HG03378 (cell line): Measurements from ENCODE around the gene GLO1.

ENCODE experiments used
- ATAC-seq: cut with Tn5 transposase; IDR thresholded peaks from one replicate; pipeline ENCODE4 v1.9.1; 2021; ENCODE audit warnings: mild to moderate bottlenecking, moderate library complexity; ENCODE audit not compliant: unreplicated experiment

The GLO1 gene

GRCh38 chr6:38673397-38674165 is 29.4 kb downstream of the GLO1 start:
- no peak for ATAC-seq

DNA sequence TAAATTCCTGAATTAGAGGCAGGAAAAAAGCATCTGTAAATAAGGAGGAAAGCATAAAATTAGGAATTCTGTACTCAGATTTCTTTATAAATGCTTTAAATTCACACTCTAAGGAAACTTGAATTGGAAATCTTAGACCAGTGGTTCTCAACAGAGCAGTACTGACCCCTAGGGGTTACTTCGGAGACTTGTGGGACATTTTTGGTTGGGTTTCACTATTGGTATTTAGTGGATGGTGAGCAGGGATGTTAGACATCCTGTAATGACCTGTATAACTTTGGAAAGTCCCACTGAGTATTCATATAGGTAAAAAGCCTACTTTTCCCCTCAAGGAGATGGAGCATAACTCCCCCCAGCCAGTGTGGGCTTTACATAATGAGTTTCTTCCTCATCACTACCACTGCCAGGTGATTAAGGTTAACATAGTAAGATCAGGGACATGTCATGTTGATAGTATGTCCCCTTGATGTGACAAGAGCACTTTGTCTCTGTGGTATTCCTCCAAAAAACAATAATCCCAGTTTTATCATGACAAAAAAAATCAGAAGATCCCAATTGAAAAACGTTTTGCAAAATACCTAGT is 31.0 kb downstream of the GLO1 start:
- ATAC-seq: peak; percentile 91

DNA sequence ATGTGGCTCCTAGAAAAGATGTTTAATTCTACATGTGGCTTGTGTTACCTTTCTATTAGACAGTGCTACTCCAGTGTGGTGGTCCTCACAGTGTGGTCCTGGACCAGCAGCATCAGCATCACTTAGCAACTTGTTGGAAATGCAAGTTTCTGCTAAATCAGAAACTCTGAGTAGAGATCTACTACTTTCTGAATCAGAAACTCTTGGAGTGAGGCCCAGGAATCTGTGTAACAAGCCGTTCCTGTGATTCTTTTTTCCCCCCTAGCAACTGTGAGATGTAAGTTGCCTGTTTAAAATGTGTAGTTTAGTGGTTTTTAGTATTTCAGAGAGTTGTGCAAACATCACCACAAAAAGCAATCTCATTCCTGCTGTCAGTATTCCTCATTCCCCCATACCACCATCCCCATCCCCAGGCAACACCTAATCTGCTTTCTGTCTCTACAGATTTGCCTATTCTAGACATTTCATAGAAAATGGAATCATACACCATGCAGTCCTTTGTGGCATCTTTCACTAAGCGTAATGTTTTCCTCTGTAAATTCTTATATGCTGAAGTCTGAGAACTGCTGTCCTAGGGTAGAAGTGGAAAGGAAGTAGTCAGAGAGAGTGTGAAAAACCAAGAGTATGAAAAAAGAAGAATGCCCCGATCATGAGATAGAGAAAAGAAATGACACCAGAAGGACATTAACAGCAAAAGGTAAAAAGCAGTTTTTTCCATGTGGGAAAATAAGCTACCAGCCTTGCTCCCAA is 44.4 kb downstream of the GLO1 start:
- no peak for ATAC-seq

DNA sequence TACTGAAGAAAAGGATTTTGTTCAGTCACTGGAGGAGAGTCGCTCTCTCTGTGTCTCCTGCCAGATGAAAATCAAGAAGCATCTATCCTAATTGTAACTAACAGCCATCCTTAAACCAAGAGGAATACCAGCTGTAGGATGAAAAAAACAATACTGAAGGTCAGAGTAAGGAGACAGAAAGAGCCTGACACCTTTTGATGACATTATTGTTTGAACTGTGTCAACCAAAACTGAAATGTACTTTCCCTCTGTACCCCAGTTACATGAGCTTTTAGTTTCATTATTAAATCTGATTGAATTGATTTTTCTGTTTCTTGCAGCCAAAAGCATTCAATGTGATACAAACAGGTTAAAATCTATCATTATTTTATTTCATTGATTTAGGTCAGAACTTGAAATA is 46.0 kb downstream of the GLO1 start:
- ATAC-seq: no peak

DNA sequence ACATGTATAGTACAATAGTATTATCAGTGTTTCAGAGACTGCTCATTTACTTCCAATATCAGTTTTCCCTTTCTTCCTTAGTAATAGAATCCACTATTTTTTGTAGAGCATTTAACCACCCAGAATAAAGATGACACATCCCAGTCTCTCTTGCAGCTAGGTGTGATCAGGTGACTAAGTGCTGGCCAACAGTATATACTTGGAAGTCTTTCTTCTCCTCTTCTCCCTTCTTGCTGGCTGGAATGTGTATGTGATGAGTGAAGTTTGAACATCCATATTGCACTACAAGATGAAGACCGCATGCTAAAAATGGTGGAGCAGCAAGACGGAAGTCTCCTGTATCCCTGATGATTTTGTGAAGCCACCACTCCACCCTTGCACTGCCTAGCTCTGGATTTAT is 48.7 kb downstream of the GLO1 start:
- ATAC-seq: no peak

GRCh38 chr6:38651121-38651784 is 51.7 kb downstream of the GLO1 start:
- ATAC-seq: no peak

- no peak for ATAC-seq
Observed at GRCh38 chr6:38650207-38650752, 52.7 kb downstream of the GLO1 start.

- ATAC-seq: no peak
Observed at GRCh38 chr6:38649744-38650143, 53.2 kb downstream of the GLO1 start.

GRCh38 chr6:38648629-38649028 is 54.3 kb downstream of the GLO1 start:
- ATAC-seq: no peak

DNA sequence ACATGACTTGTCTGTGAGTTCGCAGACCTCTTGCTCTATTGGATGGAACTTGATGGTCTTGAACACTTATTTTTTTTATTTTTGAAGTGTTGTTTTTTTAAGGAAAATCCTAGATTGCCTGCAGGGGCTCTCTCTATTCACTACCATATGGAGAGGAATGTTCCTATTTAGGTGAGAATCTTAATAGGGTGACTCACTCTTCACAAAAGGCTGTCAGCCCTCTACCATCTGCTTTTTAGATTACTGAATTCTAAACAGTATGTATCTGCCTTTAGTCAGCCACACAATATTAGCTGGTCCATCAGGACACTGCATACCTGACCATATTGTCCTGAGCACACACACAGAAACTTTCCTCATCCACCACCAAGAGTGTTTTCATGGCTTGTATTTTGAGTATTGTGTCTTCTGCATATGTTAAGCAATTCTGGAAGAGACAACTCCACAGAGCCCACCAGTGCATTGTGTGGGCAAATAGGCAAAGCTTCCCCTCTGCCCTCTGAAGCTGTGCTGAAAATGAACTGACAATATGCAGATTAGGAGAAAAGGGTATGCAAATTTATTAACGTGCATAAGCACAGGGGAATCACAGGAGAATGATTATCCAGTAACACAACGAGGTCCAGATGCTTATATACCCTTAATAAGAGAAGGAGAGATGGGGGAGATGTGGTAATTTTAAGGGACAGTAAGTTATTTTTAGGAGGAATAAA is 56.6 kb downstream of the GLO1 start:
- ATAC-seq: no peak

DNA sequence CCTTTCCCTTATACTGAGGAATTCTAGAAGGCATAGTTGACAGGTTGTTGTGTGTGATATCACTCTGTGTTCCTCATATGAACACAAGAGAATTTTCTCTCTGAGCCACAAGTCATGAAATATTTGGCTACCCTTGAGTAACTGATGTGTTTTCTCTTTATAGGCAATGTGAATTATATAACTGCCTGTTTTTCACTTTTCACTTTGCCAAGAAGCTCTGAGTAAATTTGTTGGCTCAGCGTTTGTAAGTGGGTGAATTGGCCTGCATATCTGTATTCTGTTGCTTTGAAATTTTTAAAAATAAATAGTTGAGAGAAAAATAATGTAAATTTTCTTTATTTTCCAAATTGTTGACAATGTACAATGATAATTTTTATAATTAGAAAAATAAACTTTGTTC is 58.0 kb downstream of the GLO1 start:
- no peak for ATAC-seq

GRCh38 chr6:38640216-38640909 is 62.6 kb downstream of the GLO1 start:
- ATAC-seq: peak; percentile 2

DNA sequence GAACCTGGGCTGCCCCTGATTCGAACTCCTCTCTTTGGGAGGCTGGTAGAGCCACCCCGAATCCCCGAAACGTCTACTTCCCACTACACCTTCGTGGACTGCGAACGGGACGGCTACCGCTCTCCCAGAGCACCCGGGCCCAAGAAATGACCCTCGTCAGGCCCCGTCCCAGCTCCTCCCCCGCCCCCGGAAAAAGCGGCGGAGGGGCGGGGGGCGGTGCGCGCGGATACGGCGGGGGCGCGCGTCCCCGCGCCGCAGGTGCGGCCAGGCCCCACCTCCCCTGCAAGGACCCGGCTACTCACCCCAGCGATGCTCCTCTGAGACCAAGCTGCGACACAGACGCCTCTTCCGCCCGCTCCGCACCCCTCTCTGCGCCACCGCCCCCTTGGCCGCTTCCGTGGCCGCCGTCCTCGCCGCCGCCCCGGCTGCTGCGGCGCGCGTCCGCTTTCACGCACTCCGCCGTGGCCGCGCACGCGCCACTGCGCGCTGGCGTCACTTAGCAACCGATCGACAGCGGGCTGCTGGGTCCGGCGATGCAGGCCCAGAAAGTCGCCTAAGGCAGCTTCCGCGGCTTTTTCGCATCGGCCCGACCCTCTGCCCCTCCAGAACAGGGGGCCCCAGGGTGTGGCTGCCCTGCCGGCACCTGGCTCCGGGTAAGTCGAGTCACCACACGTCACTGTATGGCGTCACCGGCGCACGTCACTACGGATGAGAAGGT is 63.3 kb downstream of the GLO1 start, which contains the start of gene BTBD9:
TSS of gene BTBD9 (minus strand) at position 432 of the 718 bp plus-strand sequence.
- ATAC-seq: peak; percentile 50

DNA sequence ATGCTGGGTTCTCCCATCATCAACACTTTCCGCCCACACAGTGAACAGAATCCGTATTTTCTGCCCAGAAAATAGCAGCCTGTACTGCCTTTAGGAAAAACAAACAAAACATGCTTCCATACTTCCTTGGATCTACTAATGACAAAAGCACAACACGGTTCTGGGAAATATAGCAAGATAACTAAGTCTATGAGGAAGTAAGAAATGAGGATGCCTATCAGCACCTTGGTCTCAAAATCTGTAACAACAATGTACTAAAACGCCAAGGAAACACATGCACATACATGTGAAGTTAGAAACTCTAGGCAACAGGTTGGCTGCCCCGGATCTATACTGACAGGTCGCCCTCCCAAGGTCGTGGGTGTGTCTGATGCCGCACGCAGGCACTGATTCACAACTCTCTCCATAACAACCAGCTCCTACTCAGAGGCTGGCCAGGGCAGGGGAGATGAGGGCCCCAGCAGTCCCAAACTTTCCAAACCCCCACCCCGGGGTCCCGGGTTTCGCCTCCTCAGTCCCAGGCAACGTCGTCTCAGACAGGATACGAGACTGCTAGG is 63.9 kb downstream of the GLO1 start:
- peak; percentile 36 for ATAC-seq

- no peak for ATAC-seq
Observed at GRCh38 chr6:38637756-38638155, 65.2 kb downstream of the GLO1 start.

- ATAC-seq: no peak
Observed at GRCh38 chr6:38636027-38636426, 66.9 kb downstream of the GLO1 start.

- no peak for ATAC-seq
Observed at GRCh38 chr6:38634518-38634917, 68.4 kb downstream of the GLO1 start.

- no peak for ATAC-seq
Observed at GRCh38 chr6:38632490-38632889, 70.5 kb downstream of the GLO1 start.
